LNCaP clone FGC (cell line): Measurements from ENCODE around the gene SGTB.
"Not testable (repeated sequence)": the region's sequence is repeated elsewhere in the genome, so short reads cannot be mapped to it uniquely, and the experiment has no call there.

Source experiments
- DNase-seq: peaks from one replicate; pipeline ENCODE4 v3.0.0-alpha.2; 2011; ENCODE audit warnings: low read depth
- H3K4me3 ChIP-seq: 2 replicates; pipeline ENCODE4 v1.5.1; 2011; ENCODE audit warnings: mild to moderate bottlenecking, low read depth, low read length, control low read depth
- TF ChIP-seq, protein P1 (sequence below): IDR thresholded peaks from 2 replicates; pipeline ENCODE4 v1.5.1; 2012; ENCODE audit warnings: mild to moderate bottlenecking; ENCODE audit not compliant: control insufficient read depth, insufficient read depth; ENCODE audit errors: extremely low read depth

The SGTB gene

GRCh38 chr5:65702036-65702435 lies 19.9 kb downstream of the SGTB start:
- TF ChIP-seq, protein P1, sequence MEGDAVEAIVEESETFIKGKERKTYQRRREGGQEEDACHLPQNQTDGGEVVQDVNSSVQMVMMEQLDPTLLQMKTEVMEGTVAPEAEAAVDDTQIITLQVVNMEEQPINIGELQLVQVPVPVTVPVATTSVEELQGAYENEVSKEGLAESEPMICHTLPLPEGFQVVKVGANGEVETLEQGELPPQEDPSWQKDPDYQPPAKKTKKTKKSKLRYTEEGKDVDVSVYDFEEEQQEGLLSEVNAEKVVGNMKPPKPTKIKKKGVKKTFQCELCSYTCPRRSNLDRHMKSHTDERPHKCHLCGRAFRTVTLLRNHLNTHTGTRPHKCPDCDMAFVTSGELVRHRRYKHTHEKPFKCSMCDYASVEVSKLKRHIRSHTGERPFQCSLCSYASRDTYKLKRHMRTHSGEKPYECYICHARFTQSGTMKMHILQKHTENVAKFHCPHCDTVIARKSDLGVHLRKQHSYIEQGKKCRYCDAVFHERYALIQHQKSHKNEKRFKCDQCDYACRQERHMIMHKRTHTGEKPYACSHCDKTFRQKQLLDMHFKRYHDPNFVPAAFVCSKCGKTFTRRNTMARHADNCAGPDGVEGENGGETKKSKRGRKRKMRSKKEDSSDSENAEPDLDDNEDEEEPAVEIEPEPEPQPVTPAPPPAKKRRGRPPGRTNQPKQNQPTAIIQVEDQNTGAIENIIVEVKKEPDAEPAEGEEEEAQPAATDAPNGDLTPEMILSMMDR: no peak
- DNase-seq: no peak
- H3K4me3 ChIP-seq: no peak overlapping the region

- no peak for DNase-seq
- TF ChIP-seq, protein P1: no peak
- H3K4me3 ChIP-seq: no peak overlapping the region
These were observed 22.6 kb downstream of the SGTB start for GRCh38 chr5:65699338-65699737.

- TF ChIP-seq, protein P1: no peak
- no peak overlapping the region for H3K4me3 ChIP-seq
- no peak for DNase-seq
These were observed 25.0 kb downstream of the SGTB start for GRCh38 chr5:65696892-65697291.

- H3K4me3 ChIP-seq: no peak overlapping the region
- TF ChIP-seq, protein P1: no peak
- no peak for DNase-seq
These were observed 26.0 kb downstream of the SGTB start for GRCh38 chr5:65695896-65696295.

- no peak for DNase-seq
- no peak overlapping the region for H3K4me3 ChIP-seq
- TF ChIP-seq, protein P1: no peak
These were observed 26.6 kb downstream of the SGTB start for GRCh38 chr5:65695162-65695755.

- DNase-seq: no peak
- H3K4me3 ChIP-seq: no peak overlapping the region
- TF ChIP-seq, protein P1: no peak
These were observed 28.8 kb downstream of the SGTB start for GRCh38 chr5:65693121-65693520.

DNA sequence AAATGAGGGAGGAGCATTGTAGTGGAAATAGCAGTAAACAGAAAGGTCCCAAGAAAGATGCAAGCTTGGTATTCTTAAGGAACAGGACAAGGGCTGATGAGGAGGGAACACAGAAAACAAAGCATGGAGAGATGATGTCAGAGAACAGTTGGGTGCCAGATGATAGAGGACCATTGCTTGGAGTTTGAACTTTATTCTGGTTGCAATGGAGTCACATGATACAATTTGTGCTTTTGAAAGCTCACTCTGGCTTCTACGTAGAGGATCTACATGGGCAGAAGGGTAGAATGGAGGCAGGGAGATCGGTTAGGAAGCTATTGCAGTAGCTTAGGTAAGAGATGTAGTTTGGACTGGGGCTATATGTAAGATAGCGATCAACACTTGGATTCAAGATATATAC lies 39.8 kb downstream of the SGTB start:
- TF ChIP-seq, protein P1: no peak
- no peak overlapping the region for H3K4me3 ChIP-seq
- DNase-seq: no peak

DNA sequence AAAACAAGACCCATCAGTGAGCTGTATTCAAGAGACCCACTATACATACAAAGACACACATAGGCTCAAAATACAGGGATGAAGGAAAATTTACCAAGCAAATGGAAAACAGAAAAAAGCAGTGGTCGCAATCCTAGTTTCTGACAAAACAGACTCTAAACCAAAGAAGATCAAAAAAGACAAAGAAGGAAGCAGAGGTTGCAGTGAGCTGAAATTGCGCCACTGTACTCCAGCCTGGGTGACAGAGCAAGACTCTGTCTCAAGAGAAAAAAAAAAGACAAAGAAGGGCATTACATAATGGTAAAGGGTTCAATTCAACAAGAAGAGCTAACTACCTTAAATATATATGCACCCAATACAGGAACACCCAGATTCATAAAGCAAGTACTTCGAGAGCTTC lies 45.9 kb downstream of the SGTB start:
- DNase-seq, H3K4me3 ChIP-seq: not testable (repeated sequence)
